Hepatocyte (in vitro differentiated cells): ENCODE measurements around the gene PARVG.

Experiments
- CTCF ChIP-seq: fragments of 200-600 bp; sonication (generic); IDR thresholded peaks from 2 replicates; pipeline ENCODE4 v1.5.1; 2016; ENCODE audit warnings: antibody characterized with exemption, mild to moderate bottlenecking; ENCODE audit not compliant: poor library complexity
- EZH2 ChIP-seq: fragments of 200-600 bp; sonication (generic); IDR thresholded peaks from 2 replicates; pipeline ENCODE4 v1.6.1; 2016; ENCODE audit warnings: antibody characterized with exemption, mild to moderate bottlenecking, borderline replicate concordance
- EZH2phosphoT487 ChIP-seq: fragments of 200-600 bp; sonication (generic); IDR thresholded peaks from one replicate; pipeline ENCODE4 v1.6.1; 2018; ENCODE audit warnings: antibody characterized with exemption, mild to moderate bottlenecking, low read depth, moderate library complexity; ENCODE audit not compliant: unreplicated experiment, severe bottlenecking

GRCh38 chr22:44201665-44202064 lies 20.9 kb downstream of the PARVG start:
- TF ChIP-seq CTCF, result no peak
- no peak for TF ChIP-seq EZH2
- no peak for TF ChIP-seq EZH2phosphoT487
